ENCODE results near the gene SH2D3A. TPM values are rescaled to one million over a fixed set of nuclear protein-coding genes. Genes with fewer than 3 reads are reported as not detected.

SH2D3A gene
- total RNA-seq, 4 donors from 2014 or later, result 52.4 to 77.2 (median 66.8) TPM

DNA sequence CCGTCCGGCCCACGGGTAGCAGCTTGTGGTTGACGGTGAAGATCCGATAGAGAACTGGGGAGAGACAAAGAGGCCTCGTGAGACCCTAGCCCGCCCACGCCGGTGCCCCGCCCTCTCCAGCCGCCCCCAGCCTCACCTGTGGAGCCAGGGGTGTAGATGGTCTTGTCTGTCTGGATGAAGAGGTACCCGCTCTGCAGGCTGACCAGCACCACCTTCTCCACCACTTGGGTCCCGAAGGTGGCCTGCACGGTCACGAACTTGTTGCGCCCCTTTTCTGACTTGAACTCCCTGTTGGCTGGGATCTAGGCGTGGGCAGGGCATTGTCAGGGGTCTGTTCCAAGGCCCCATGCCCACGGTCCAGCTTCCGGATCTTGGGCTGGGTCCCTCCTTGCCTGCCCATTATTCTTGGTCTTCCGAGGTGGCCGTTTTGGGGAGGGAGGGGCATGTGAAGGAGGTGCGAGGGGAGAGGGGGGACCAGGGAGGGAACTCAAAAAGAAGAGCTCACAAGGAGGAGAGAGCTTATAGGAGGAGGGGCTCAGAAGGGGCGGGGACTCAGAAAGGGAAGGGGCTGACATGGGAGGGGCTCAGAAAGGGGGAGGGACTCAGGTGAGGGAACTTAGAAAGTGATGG is 49.0 kb downstream of the SH2D3A start:
- TF ChIP-seq POLR2AphosphoS5 (IDR thresholded peaks at IDR 0.05) (no peak), CTCF (IDR thresholded peaks at IDR 0.05) (no peak), POLR2A (IDR thresholded peaks at IDR 0.05) (no peak), EP300 (IDR thresholded peaks at IDR 0.05) (no peak)
- Histone ChIP-seq H3K9me3 (no peaks in the 10 kb centered on the region), H3K4me1 (peaks cover 17% of the 10 kb centered on the region), H3K4me3 (no peak overlapping the region), H3K27me3 (no peaks in the 10 kb centered on the region), H3K27ac (no peak overlapping the region), H3K36me3 (no peaks in the 10 kb centered on the region)
- 76% methylated on average over 17 of the region's 23 CpGs for WGBS
- DNase-seq (ENCODE audit: low spot score in 2 of 2), result no peak

DNA sequence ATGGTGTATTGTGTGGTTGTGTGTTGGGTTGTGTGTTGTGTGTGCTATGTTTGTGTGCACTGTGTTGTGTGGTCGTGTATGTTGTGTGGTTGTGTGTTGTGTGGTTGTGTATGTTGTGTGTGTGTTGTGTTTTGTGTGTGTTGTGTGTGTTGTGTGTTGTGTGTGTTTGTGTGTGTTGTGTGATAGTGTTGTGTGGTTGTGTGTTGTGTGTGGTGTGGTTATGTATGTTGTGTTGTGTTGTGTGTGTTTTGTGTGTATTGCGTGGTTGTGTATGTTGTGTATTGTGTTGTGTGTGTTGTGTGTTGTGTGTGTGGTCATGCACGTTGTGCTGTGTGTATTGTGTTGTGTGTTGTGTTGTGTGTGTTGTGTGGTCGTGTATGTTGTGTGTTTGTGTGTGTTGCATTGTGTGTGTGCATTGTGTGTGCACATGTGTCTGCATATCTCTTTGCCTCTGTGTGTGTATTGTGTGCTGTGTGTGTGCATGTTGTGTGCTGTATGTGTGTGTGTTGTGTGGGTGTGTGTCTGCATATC is 49.7 kb downstream of the SH2D3A start:
- no peaks in the 10 kb centered on the region for H3K36me3 ChIP-seq
- H3K27ac ChIP-seq, result no peak overlapping the region
- H3K9me3 ChIP-seq, result no peaks in the 10 kb centered on the region
- H3K27me3 ChIP-seq, result no peaks in the 10 kb centered on the region
- H3K4me1 ChIP-seq, result peaks cover 11% of the 10 kb centered on the region
- TF ChIP-seq POLR2A (IDR thresholded peaks at IDR 0.05) (no peak), EP300 (IDR thresholded peaks at IDR 0.05) (no peak), POLR2AphosphoS5 (IDR thresholded peaks at IDR 0.05) (no peak), CTCF (IDR thresholded peaks at IDR 0.05) (no peak)
- H3K4me3 ChIP-seq, result no peak overlapping the region
- WGBS, result 80% methylated on average over 4 of the region's 4 CpGs
- no peak for DNase-seq (ENCODE audit: low spot score in 2 of 2)

- DNase-seq (ENCODE audit: low spot score in 2 of 2), result no peak
- no peak for TF ChIP-seq POLR2AphosphoS5 (IDR thresholded peaks at IDR 0.05)
- TF ChIP-seq CTCF (IDR thresholded peaks at IDR 0.05), result no peak
- TF ChIP-seq EP300 (IDR thresholded peaks at IDR 0.05), result no peak
- TF ChIP-seq POLR2A (IDR thresholded peaks at IDR 0.05), result no peak
- Histone ChIP-seq H3K36me3 (no peaks in the 10 kb centered on the region), H3K9me3 (no peaks in the 10 kb centered on the region), H3K4me3 (no peak overlapping the region), H3K27me3 (no peaks in the 10 kb centered on the region), H3K27ac (no peak overlapping the region), H3K4me1 (peaks cover 8% of the 10 kb centered on the region)
- WGBS, result 59% methylated on average over 10 of the region's 10 CpGs
Measured at GRCh38 chr19:6717036-6717435, 50.2 kb downstream of the SH2D3A start.

DNA sequence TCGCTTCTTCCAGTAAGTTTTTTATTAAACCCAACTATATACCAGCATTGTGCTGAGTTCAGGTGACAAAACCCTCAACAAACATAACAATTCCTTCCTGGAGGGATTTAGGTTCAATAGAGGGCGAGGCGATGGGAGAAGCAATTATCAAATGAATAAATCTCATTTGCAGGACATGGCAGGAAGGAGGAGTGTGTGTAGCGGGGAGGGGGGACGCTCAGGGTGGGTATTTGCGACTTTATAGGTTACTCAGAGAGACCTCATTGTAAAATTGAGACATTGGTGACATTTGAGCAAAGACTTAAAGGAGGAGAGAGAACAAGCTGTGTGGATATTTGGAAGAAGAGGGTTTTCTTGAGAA is 50.6 kb downstream of the SH2D3A start:
- Histone ChIP-seq H3K4me3 (no peak overlapping the region), H3K4me1 (peaks cover 8% of the 10 kb centered on the region), H3K36me3 (no peaks in the 10 kb centered on the region), H3K27ac (no peak overlapping the region), H3K9me3 (no peaks in the 10 kb centered on the region), H3K27me3 (no peaks in the 10 kb centered on the region)
- 69% methylated on average over 6 of the region's 6 CpGs for WGBS
- TF ChIP-seq POLR2AphosphoS5 (IDR thresholded peaks at IDR 0.05) (no peak), EP300 (IDR thresholded peaks at IDR 0.05) (no peak), POLR2A (IDR thresholded peaks at IDR 0.05) (no peak), CTCF (IDR thresholded peaks at IDR 0.05) (no peak)
- no peak for DNase-seq (ENCODE audit: low spot score in 2 of 2)

DNA sequence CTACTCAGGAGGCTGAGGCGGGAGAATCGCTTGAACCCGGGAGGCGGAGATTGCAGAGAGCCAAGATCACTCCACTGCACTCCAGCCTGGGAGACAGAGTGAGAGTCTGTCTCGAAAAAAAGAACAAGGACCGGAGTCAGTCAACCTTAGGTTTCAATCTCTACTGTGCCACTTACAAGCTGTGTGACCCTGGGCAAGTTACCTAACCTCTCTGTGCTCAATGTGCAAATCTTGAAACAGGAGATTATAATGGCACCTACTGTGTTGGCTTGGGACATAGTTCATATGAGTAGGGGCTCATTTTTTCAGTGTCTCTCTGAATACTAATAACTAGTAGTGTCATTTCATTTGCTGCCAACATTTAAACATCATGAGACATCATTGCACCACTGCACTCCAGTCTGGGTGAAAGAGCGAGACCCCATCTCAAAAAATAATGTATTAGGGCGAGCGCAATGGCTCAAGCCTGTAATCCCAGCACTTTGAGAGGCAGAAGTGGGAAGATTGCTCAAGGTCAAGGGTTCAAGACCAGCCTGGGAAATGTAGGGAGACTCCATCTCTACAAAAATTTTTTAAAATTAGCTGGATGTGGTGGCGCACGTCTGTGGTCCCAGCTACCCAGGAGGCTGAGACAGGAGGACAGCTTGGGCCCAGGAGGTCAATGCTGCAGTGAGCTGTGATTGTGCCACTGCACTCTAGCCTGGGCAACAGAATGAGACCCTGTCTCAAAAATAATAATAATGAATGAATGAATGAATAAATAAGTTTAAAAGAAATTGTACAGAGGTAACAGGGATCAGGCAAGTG is 52.3 kb downstream of the SH2D3A start:
- H3K27me3 ChIP-seq, result peaks cover 12% of the 10 kb centered on the region
- TF ChIP-seq POLR2A (IDR thresholded peaks at IDR 0.05) (no peak), CTCF (IDR thresholded peaks at IDR 0.05) (no peak), POLR2AphosphoS5 (IDR thresholded peaks at IDR 0.05) (no peak), EP300 (IDR thresholded peaks at IDR 0.05) (no peak)
- H3K9me3 ChIP-seq, result no peaks in the 10 kb centered on the region
- H3K36me3 ChIP-seq, result no peaks in the 10 kb centered on the region
- WGBS, result 95% methylated on average over 11 of the region's 11 CpGs
- no peak for DNase-seq (ENCODE audit: low spot score in 2 of 2)
- H3K27ac ChIP-seq, result no peak overlapping the region
- no peak overlapping the region for H3K4me3 ChIP-seq
- peaks cover 4% of the 10 kb centered on the region for H3K4me1 ChIP-seq
